ENCODE results near the gene AP4B1. TPM values are rescaled to one million over a fixed set of nuclear protein-coding genes. Genes with fewer than 3 reads are reported as not detected.

AP4B1 gene
- total RNA-seq, 8 experiments from 2014 or later: 15.3 to 45.2 (median 24.7) TPM

DNA sequence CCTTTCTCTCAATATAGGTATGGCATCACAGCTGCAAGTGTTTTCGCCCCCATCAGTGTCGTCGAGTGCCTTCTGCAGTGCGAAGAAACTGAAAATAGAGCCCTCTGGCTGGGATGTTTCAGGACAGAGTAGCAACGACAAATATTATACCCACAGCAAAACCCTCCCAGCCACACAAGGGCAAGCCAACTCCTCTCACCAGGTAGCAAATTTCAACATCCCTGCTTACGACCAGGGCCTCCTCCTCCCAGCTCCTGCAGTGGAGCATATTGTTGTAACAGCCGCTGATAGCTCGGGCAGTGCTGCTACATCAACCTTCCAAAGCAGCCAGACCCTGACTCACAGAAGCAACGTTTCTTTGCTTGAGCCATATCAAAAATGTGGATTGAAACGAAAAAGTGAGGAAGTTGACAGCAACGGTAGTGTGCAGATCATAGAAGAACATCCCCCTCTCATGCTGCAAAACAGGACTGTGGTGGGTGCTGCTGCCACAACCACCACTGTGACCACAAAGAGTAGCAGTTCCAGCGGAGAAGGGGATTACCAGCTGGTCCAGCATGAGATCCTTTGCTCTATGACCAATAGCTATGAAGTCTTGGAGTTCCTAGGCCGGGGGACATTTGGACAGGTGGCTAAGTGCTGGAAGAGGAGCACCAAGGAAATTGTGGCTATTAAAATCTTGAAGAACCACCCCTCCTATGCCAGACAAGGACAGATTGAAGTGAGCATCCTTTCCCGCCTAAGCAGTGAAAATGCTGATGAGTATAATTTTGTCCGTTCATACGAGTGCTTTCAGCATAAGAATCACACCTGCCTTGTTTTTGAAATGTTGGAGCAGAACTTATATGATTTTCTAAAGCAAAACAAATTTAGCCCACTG lies 36.0 kb upstream of the AP4B1 start:
- no peak for ATAC-seq (replicated peaks in 6 of 8)

GRCh38 chr1:113938192-113938591 lies 33.6 kb upstream of the AP4B1 start:
- WGBS, 10 experiments: 67 to 100% (median 75%) methylated on average over 1 to 5 of the region's 5 CpGs; no CpG with 5 or more reads in 2 of the 10 experiments
- H3K4me1 ChIP-seq (replicated peaks in 1 of 2): no peaks in the 10 kb centered on the region
- no peak overlapping the region for H3K27ac ChIP-seq
- in situ Hi-C loops (cut with MboI; ENCODE audit: low pct_unique_long_range_greater_than_20kb in 2 of 9, low sequenced_read_pairs in 9 of 9, unreplicated experiment in 9 of 9): no loop called here
- no peak overlapping the region for H3K4me3 ChIP-seq
- no peak for ATAC-seq (replicated peaks in 6 of 8)

More for the DNA sequence above, 36.0 kb upstream of the AP4B1 start:
- in situ Hi-C loops (cut with MboI; ENCODE audit: low pct_unique_long_range_greater_than_20kb in 2 of 9, low sequenced_read_pairs in 9 of 9, unreplicated experiment in 9 of 9): no loop called here
- Histone ChIP-seq H3K4me3 (no peak overlapping the region), H3K27ac (no peak overlapping the region), H3K4me1 (replicated peaks in 1 of 2) (no peaks in the 10 kb centered on the region)
- whole genome bisulfite sequencing, 10 experiments: 0 to 93% (median 90%) methylated on average over 1 to 16 of the region's 16 CpGs; no CpG with 5 or more reads in 2 of the 10 experiments

DNA sequence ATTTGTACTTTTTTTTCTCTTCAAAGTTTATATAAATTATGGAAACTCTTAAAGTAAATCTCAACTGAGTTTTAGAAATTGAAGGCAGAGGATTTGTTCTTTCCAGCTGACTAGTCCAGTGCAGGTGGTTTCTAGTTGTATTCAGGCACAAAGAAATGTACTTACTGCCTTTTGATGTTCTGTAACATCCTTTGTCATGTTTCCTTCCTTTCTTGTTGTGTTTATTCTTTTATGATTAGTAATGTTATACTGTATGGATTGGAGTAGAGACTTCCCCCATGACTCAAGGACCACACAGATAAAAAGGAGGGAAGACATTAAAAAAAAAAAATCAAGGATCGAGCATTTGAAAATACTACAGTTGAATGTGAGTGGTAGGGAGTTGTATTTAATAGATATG lies 32.5 kb upstream of the AP4B1 start:
- Histone ChIP-seq H3K27ac (no peak overlapping the region), H3K4me1 (replicated peaks in 1 of 2) (no peaks in the 10 kb centered on the region), H3K4me3 (no peak overlapping the region)
- no peak for ATAC-seq (replicated peaks in 6 of 8)
- in situ Hi-C loops (cut with MboI; ENCODE audit: low pct_unique_long_range_greater_than_20kb in 2 of 9, low sequenced_read_pairs in 9 of 9, unreplicated experiment in 9 of 9): no loop called here
- 67 to 100% (median 80%) methylated on average over 1 of the region's 1 CpG; no CpG with 5 or more reads in 1 of the 10 experiments for WGBS, 10 experiments

DNA sequence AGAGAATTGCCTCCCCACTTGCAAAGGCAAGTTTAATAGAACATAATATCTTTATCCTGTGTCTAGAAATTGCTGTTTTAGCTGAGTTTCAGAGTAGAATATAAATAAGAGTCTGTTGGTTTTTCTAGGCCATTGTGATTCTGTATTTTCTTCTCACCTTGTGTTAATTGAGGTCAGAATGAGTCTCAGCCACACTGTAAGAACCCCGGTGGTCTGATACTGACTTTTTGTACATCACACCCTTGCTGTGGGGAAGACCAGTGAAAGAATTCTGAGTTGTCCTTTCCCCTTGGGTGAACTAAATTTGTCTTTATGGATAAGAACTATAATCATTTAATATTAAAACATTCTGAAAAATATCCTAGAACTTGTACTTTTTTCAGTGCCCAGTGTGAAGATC lies 31.4 kb upstream of the AP4B1 start:
- in situ Hi-C loops (cut with MboI; ENCODE audit: low pct_unique_long_range_greater_than_20kb in 2 of 9, low sequenced_read_pairs in 9 of 9, unreplicated experiment in 9 of 9): no loop called here
- Histone ChIP-seq H3K27ac (no peak overlapping the region), H3K4me1 (replicated peaks in 1 of 2) (peaks cover 4 to 9% of the 10 kb centered on the region in 2 donors), H3K4me3 (no peak overlapping the region)
- 20 to 100% (median 72%) methylated on average over 1 of the region's 1 CpG; no CpG with 5 or more reads in 4 of the 10 experiments for WGBS, 10 experiments
- no peak for ATAC-seq (replicated peaks in 6 of 8)

- 80 to 100% (median 100%) methylated on average over 1 of the region's 1 CpG; no CpG with 5 or more reads in 4 of the 10 experiments for WGBS, 10 experiments
- in situ Hi-C loops (cut with MboI; ENCODE audit: low pct_unique_long_range_greater_than_20kb in 2 of 9, low sequenced_read_pairs in 9 of 9, unreplicated experiment in 9 of 9): no loop called here
- no peak for ATAC-seq (replicated peaks in 6 of 8)
These were observed 30.6 kb upstream of the AP4B1 start for GRCh38 chr1:113935176-113935575.

GRCh38 chr1:113934511-113935055 lies 30.0 kb upstream of the AP4B1 start:
- no peak for ATAC-seq (replicated peaks in 6 of 8)
- 56 to 100% (median 93%) methylated on average over 2 to 5 of the region's 5 CpGs for WGBS, 10 experiments
- H3K27ac ChIP-seq: no peak overlapping the region
- in situ Hi-C loops (cut with MboI; ENCODE audit: low pct_unique_long_range_greater_than_20kb in 2 of 9, low sequenced_read_pairs in 9 of 9, unreplicated experiment in 9 of 9): no loop called here
- H3K4me1 ChIP-seq (replicated peaks in 1 of 2): peaks cover 4 to 13% of the 10 kb centered on the region in 2 donors
- H3K4me3 ChIP-seq: no peak overlapping the region

More at GRCh38 chr1:113935176-113935575, 30.6 kb upstream of the AP4B1 start:
- Histone ChIP-seq H3K4me3 (no peak overlapping the region), H3K27ac (no peak overlapping the region), H3K4me1 (replicated peaks in 1 of 2) (peaks cover 4 to 13% of the 10 kb centered on the region in 2 donors)

DNA sequence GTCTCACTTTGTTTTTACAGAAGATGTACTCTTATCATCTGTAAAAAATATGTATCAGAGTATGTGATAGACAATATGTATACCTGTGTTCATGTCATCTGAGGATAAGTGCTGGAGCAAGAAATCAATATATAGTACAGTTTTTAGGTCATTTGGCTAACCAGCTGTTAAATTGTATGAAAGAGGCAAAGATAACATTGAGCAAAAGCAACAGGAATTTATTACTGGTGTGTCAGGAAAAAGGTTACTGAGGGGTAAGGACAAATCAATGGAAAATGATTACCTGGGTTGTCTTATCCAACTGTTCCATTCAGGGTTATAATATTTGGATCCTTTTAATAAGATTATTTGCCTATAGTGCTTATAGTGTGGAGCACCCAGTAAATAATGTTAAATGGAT lies 29.4 kb upstream of the AP4B1 start:
- ATAC-seq (replicated peaks in 6 of 8): no peak
- in situ Hi-C loops (cut with MboI; ENCODE audit: low pct_unique_long_range_greater_than_20kb in 2 of 9, low sequenced_read_pairs in 9 of 9, unreplicated experiment in 9 of 9): no loop called here

DNA sequence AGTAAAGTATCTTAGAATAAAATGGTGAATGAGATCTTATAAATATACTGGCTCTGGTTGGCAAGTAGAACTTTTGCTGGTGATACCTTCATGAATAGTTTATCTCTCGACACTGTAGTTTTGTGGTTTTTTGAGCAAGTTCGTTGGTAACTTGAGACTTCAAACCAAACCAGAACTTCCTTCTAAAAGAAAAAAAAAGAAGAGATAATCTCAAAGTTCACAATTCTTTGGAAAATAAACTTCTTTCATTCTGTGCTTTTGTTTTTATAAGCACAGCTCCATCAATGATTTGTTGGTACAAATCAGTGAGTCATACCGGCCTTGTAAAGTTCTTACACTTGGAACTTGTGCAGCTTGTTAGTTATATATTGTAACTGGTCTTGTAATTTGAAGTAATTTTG lies 26.9 kb upstream of the AP4B1 start:
- WGBS, 10 experiments: 4 to 86% (median 66%) methylated on average over 2 to 3 of the region's 3 CpGs
- peak overlapping the region in 2 of 5 donors; percentile 72 to 93 for H3K4me3 ChIP-seq
- H3K4me1 ChIP-seq (replicated peaks in 1 of 2): peaks cover 4 to 19% of the 10 kb centered on the region in 2 donors
- no peak overlapping the region for H3K27ac ChIP-seq
- in situ Hi-C loops (cut with MboI; ENCODE audit: low pct_unique_long_range_greater_than_20kb in 2 of 9, low sequenced_read_pairs in 9 of 9, unreplicated experiment in 9 of 9): no loop called here
- no peak for ATAC-seq (replicated peaks in 6 of 8)

More for the DNA sequence above, 29.4 kb upstream of the AP4B1 start:
- Histone ChIP-seq H3K4me1 (replicated peaks in 1 of 2) (peaks cover 4 to 13% of the 10 kb centered on the region in 2 donors), H3K4me3 (no peak overlapping the region), H3K27ac (no peak overlapping the region)

GRCh38 chr1:113930499-113931161 lies 26.0 kb upstream of the AP4B1 start:
- 0 to 33% (median 14%) methylated on average over 1 to 6 of the region's 8 CpGs; no CpG with 5 or more reads in 1 of the 10 experiments for WGBS, 10 experiments
- H3K4me3 ChIP-seq: peak overlapping the region; percentile 52 to 93 (median 72)
- peaks cover 4 to 19% of the 10 kb centered on the region in 2 donors for H3K4me1 ChIP-seq (replicated peaks in 1 of 2)
- in situ Hi-C loops (cut with MboI; ENCODE audit: low pct_unique_long_range_greater_than_20kb in 2 of 9, low sequenced_read_pairs in 9 of 9, unreplicated experiment in 9 of 9): no loop called here
- peak in 4 of 8 experiments; percentile 1 to 40 (median 28) for ATAC-seq (replicated peaks in 6 of 8)
- H3K27ac ChIP-seq: peak overlapping the region; percentile 82 to 91

- peak; percentile 1 to 55 (median 30) for ATAC-seq (replicated peaks in 6 of 8)
- WGBS, 10 experiments: 0 to 1% (median 0%) methylated on average over 4 to 16 of the region's 64 CpGs; no CpG with 5 or more reads in 5 of the 10 experiments
- in situ Hi-C loops (cut with MboI; ENCODE audit: low pct_unique_long_range_greater_than_20kb in 2 of 9, low sequenced_read_pairs in 9 of 9, unreplicated experiment in 9 of 9): no loop called here
- H3K27ac ChIP-seq: peak overlapping the region; percentile 82 to 91
- H3K4me3 ChIP-seq: peak overlapping the region; percentile 52 to 93 (median 72)
- H3K4me1 ChIP-seq (replicated peaks in 1 of 2): peaks cover 4 to 19% of the 10 kb centered on the region in 2 donors
These were observed 25.3 kb upstream of the AP4B1 start for GRCh38 chr1:113929750-113930498.

- peaks cover 4 to 19% of the 10 kb centered on the region in 2 donors for H3K4me1 ChIP-seq (replicated peaks in 1 of 2)
- WGBS, 10 experiments: 0 to 12% (median 0%) methylated on average over 3 to 23 of the region's 61 CpGs; no CpG with 5 or more reads in 1 of the 10 experiments
- peak within 1 kb of the TSS; percentile 52 to 93 (median 72) for H3K4me3 ChIP-seq
- peak; percentile 65 to 93 (median 91) for ATAC-seq (replicated peaks in 6 of 8)
- in situ Hi-C loops (cut with MboI; ENCODE audit: low pct_unique_long_range_greater_than_20kb in 2 of 9, low sequenced_read_pairs in 9 of 9, unreplicated experiment in 9 of 9): no loop called here
- peak within 1 kb of the TSS; percentile 82 to 91 for H3K27ac ChIP-seq
These were observed 24.5 kb upstream of the AP4B1 start, which contains the start of gene HIPK1 for GRCh38 chr1:113928941-113929749. Gene HIPK1 (plus strand): TSS chr1:113929324.
